Parathyroid adenoma (tissue), 2 donors: ENCODE measurements around the gene CLCN6.
A peak's percentile ranks its signal among the peaks of the same experiment; 100 is the strongest.

Experiments used
- H2AFZ ChIP-seq: fragments of 300-600 bp; sonication (generic); one replicate; pipeline ENCODE4 v1.7.0; 2017; ENCODE audit warnings: antibody characterized with exemption, mild to moderate bottlenecking
- H3K27ac ChIP-seq: fragments of 300-600 bp; sonication (generic); one replicate; pipeline ENCODE4 v1.7.0; 2017
- H3K27me3 ChIP-seq: fragments of 300-600 bp; sonication (generic); one replicate; pipeline ENCODE4 v1.7.0; 2017; ENCODE audit warnings: low read length; ENCODE audit not compliant: control insufficient read depth, insufficient read depth
- H3K36me3 ChIP-seq: fragments of 300-600 bp; sonication (generic); one replicate; pipeline ENCODE4 v1.7.0; 2017; ENCODE audit warnings: low read length; ENCODE audit not compliant: control insufficient read depth, insufficient read depth
- H3K4me1 ChIP-seq: fragments of 300-600 bp; sonication (generic); one replicate; pipeline ENCODE4 v1.7.0; 2017; ENCODE audit warnings: control low read depth
- H3K4me2 ChIP-seq: fragments of 300-600 bp; sonication (generic); one replicate; pipeline ENCODE4 v1.7.0; 2017; ENCODE audit warnings: low read length
- H3K4me3 ChIP-seq: fragments of 300-600 bp; sonication (generic); one replicate; pipeline ENCODE4 v1.7.0; 2017; ENCODE audit warnings: low read depth, low read length
- H3K79me2 ChIP-seq: fragments of 300-600 bp; sonication (generic); one replicate; pipeline ENCODE4 v1.7.0; 2017; ENCODE audit warnings: control low read depth
- H3K9ac ChIP-seq: fragments of 300-600 bp; sonication (generic); one replicate; pipeline ENCODE4 v1.7.0; 2017; ENCODE audit warnings: mild to moderate bottlenecking
- H3K9me3 ChIP-seq: fragments of 300-600 bp; sonication (generic); one replicate; pipeline ENCODE4 v1.7.0; 2017; ENCODE audit warnings: low read length; ENCODE audit not compliant: control insufficient read depth
- TF ChIP-seq, protein P1 (sequence below): fragments of 300-600 bp; sonication (generic); IDR thresholded peaks from one replicate; pipeline ENCODE4 v1.7.0; 2017; ENCODE audit warnings: antibody characterized with exemption, mild to moderate bottlenecking
- donor health status: primary hyperparathyroidism.

The CLCN6 gene

DNA sequence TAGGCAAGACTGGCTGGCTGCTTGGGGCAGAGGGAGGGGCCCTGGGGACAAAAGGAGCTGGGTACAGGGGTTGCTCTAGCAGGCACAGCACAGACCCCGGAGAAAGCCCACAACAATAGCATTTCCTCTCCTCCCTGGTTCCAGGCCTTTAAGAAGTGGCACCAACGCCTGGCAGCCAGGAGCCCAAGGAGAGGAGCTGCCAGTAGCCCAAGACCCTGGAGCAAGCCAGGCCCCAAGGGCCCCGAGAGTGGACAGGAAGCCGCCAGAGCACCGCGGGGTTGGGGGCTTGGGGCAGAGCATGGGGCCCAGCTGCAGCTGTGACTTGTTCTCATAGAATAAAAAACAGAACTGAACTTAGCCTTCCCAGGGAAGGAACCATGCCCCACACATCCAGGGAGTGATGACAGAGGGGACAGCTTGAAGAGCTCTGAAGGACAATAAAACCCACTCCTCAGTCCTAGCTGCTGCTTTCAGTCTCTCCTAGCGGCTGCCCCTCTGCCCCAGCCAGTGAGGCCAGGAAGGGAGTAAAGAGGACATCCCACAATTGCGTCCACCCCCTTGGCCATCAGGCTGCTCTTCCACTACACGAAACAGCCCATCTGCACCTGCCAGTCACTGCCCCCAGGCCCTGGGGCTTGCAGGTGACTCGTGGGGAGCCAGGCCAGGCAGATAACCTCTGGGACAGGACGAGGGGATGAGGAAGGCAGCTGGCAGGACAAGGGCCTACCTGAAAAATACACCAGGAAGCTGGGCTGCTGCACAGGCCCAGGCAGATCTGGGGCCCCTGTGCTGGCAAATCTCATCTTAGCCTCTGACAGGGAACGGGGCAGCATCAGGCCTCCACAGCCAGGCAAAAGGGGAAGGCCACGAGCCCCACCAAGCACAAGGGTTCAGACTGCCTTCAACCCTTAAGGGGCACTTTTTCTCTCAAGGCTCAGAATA is 16.6 kb upstream of the CLCN6 start:
- H2AFZ ChIP-seq, result no peak overlapping the region
- H3K9me3 ChIP-seq, result no peaks in the 10 kb centered on the region
- H3K79me2 ChIP-seq, result no peaks in the 10 kb centered on the region
- no peaks in the 10 kb centered on the region for H3K27me3 ChIP-seq
- H3K9ac ChIP-seq, result no peak overlapping the region
- H3K4me1 ChIP-seq, result peaks cover 13% of the 10 kb centered on the region
- TF ChIP-seq, protein P1, sequence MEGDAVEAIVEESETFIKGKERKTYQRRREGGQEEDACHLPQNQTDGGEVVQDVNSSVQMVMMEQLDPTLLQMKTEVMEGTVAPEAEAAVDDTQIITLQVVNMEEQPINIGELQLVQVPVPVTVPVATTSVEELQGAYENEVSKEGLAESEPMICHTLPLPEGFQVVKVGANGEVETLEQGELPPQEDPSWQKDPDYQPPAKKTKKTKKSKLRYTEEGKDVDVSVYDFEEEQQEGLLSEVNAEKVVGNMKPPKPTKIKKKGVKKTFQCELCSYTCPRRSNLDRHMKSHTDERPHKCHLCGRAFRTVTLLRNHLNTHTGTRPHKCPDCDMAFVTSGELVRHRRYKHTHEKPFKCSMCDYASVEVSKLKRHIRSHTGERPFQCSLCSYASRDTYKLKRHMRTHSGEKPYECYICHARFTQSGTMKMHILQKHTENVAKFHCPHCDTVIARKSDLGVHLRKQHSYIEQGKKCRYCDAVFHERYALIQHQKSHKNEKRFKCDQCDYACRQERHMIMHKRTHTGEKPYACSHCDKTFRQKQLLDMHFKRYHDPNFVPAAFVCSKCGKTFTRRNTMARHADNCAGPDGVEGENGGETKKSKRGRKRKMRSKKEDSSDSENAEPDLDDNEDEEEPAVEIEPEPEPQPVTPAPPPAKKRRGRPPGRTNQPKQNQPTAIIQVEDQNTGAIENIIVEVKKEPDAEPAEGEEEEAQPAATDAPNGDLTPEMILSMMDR, result no peak
- no peak overlapping the region for H3K4me3 ChIP-seq
- no peaks in the 10 kb centered on the region for H3K36me3 ChIP-seq
- peak overlapping the region; percentile 87 for H3K27ac ChIP-seq
- no peak overlapping the region for H3K4me2 ChIP-seq

DNA sequence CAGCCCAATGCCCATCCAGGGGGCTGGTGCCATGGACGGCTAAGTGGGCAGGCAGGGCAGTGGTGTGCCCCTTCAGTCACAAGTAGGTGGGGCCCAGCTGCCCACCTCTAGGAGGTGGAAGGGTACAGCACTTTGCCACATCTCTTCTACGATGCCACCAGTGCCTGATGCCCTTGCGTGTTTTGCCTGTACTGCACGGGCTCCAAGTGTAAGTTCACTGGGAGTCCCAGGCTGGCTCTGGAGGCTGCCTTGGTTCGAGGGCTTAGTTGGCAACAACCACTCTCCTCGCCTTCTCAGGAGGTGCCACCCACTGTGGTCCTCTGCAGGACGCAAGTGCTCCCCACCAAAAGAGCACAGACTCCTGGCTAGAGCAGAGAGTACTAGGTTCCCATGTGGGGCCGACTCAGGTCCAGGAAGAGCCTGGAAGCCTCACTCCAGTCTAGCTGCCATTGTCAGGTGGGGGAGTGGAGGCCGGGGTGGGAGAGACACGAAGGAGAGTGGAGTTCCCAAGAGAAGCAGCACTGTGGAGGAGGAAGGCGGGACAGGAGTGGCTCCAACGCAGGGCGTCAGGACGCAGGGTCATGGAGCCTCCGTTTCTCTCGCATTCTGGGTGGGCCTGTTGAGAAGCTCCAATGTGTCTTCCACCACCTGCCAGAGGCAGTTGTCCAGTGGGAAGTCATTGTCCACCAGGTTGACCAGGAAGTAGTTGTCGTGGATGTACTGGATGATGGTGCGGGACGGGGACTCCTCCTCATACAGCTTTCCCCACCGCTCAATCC is 15.7 kb upstream of the CLCN6 start:
- TF ChIP-seq, protein P1, result no peak
- Histone ChIP-seq H3K4me1 (peaks cover 13% of the 10 kb centered on the region), H3K4me2 (no peak overlapping the region), H3K9me3 (no peaks in the 10 kb centered on the region), H3K4me3 (no peak overlapping the region), H3K27ac (peak overlapping the region; percentile 87), H3K9ac (no peak overlapping the region), H2AFZ (no peak overlapping the region), H3K36me3 (no peaks in the 10 kb centered on the region), H3K27me3 (no peaks in the 10 kb centered on the region), H3K79me2 (no peaks in the 10 kb centered on the region)

DNA sequence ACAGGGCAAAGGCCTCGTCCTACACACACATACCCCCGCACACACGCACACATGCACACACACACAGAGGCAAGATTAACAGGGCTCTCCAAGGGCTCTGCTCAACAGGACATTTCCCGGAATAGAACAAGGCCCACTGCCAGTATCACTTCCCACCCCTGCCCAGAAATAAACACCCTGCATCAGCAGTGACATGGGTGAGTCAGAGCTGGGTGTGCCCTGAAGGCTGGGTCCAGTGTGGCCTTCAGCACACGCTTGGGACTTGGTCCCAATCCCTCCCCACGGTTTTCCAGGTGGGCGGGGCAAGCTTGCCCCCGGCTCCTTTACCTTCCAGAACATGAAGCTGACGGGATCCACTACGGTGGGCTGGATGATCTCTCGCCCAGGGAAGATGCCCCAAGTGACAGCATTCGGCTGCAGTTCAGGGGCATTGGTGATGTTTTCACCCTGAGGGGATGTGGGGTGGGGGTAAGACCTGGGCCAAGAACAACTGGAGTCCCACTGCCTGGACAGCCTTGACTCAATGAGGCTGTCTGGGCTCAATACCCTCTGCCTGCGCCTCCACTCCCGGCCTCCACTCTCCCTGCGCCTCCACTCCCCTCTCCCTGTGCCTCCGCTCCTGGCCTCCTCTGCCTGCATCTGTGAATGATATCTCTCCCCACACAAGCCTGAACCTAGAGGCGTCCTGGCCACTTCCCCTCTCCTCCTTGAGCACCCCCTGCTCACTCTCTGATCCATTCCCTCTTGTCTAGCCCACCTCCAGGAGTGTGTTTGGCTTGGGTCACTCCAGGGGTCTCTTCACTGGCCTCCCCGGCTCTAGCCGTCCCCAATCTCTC is 14.9 kb upstream of the CLCN6 start:
- Histone ChIP-seq H3K4me3 (no peak overlapping the region), H2AFZ (no peak overlapping the region), H3K79me2 (no peaks in the 10 kb centered on the region), H3K27ac (peak overlapping the region; percentile 87), H3K4me1 (peaks cover 10% of the 10 kb centered on the region), H3K4me2 (no peak overlapping the region), H3K27me3 (no peaks in the 10 kb centered on the region), H3K36me3 (no peaks in the 10 kb centered on the region), H3K9ac (no peak overlapping the region), H3K9me3 (no peaks in the 10 kb centered on the region)
- TF ChIP-seq, protein P1, result no peak

DNA sequence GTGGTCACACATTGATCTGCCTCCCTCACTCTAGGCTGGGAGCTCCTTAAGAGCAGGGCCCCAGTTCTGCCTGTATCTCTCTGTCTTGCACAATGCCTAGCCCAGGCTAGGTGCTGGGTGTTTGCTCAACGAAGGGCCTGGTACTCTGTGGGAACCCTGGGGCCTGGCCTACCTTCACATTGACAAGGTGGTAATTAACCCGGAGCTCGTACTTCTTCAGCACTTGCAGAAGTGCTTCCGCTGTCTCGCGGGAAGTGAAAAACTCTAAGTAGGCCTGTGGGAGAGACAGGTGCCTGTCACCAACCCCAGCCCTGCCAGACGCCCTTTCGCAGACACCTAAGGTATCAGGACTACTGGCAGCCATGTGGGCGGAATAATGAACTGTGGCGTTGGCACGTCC is 13.9 kb upstream of the CLCN6 start:
- TF ChIP-seq, protein P1, result no peak
- H3K27me3 ChIP-seq, result no peaks in the 10 kb centered on the region
- peaks cover 7% of the 10 kb centered on the region for H3K4me1 ChIP-seq
- H2AFZ ChIP-seq, result no peak overlapping the region
- H3K4me2 ChIP-seq, result no peak overlapping the region
- no peaks in the 10 kb centered on the region for H3K79me2 ChIP-seq
- H3K9me3 ChIP-seq, result no peaks in the 10 kb centered on the region
- H3K27ac ChIP-seq, result peak overlapping the region; percentile 74
- no peaks in the 10 kb centered on the region for H3K36me3 ChIP-seq
- no peak overlapping the region for H3K4me3 ChIP-seq
- H3K9ac ChIP-seq, result no peak overlapping the region
